HL-60 (cell line): ENCODE results near the gene ENTHD1.
A peak's percentile ranks its signal among the peaks of the same experiment; 100 is the strongest.

Experiments used
- DNase-seq, 2 experiments: peaks; one replicate each; pipeline ENCODE4 v3.0.0-alpha.2; 2010 to 2020; ENCODE audit warnings: low read depth in 1 of 2, low spot score in 1 of 2
- H3K27ac ChIP-seq: fragments of 250-450 bp; sonication (Bioruptor Pico); replicated peaks from 2 replicates; pipeline ENCODE4 v1.5.1; 2020; ENCODE audit warnings: mild to moderate bottlenecking, moderate library complexity
- H3K27me3 ChIP-seq: fragments of 250-450 bp; sonication (Bioruptor Pico); 2 replicates; pipeline ENCODE4 v1.5.1; 2021; ENCODE audit warnings: mild to moderate bottlenecking, moderate library complexity; ENCODE audit not compliant: insufficient read depth, poor library complexity, severe bottlenecking
- H3K4me3 ChIP-seq: replicated peaks from 2 replicates; pipeline ENCODE4 v1.5.1; 2011; ENCODE audit warnings: mild to moderate bottlenecking, control low read depth, low read length; ENCODE audit not compliant: insufficient read depth
- GABPA ChIP-seq: IDR thresholded peaks from 2 replicates; pipeline ENCODE4 v1.6.1; 2012; ENCODE audit warnings: low read depth
- POLR2AphosphoS5 ChIP-seq: IDR thresholded peaks from 2 replicates; pipeline ENCODE4 v1.6.1; 2012; ENCODE audit warnings: low read depth
- SPI1 ChIP-seq: IDR thresholded peaks from 2 replicates; pipeline ENCODE4 v1.6.1; 2012; ENCODE audit warnings: low read depth, mild to moderate bottlenecking, borderline replicate concordance
- TF ChIP-seq, protein P1 (sequence below): IDR thresholded peaks from one replicate; pipeline ENCODE4 v1.5.1; 2011; ENCODE audit warnings: low read length, control low read depth, inconsistent platforms; ENCODE audit not compliant: insufficient read depth
- TF ChIP-seq, protein P2 (sequence below): IDR thresholded peaks from 2 replicates; pipeline ENCODE4 v1.6.1; 2012; ENCODE audit warnings: low read depth; ENCODE audit not compliant: insufficient replicate concordance

Gene ENTHD1

DNA sequence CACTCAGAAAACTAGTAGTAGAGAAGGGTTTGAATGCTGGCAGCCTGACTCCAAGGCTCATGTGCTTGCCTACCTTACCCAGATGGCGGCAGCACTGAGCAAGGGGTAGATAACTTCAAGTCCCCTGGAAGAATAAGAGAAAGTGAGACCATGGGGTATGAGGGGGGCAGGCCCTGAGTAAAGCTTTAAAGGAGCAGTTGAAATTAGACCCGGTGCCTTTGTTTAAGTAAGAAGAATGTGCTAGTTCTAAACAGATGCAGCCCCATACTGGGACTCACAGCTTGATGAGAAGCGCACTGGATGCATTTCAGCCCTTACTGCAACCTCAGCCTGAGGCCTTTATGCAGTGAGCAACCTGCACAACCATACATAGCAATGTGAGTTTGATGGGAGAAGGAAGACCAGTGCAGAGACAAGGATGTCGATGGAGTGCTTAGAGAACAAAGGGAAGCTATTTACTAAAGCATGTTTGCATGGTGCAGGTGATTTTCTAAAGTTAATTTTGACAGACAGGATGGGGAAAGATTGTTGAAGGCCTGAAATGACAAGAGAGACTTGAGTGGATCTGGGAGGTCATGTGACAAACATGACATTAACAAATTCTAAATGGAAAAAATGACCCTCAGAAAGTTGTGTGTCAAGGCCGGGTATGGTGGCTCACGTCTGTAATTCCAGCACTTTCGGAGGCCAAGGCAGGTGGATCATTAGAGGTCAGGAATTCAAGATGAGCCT lies 39.5 kb upstream of the ENTHD1 start:
- Histone ChIP-seq H3K27ac (no peak overlapping the region), H3K4me3 (no peak overlapping the region), H3K27me3 (peaks cover 13% of the 10 kb centered on the region)
- TF ChIP-seq, protein P1, sequence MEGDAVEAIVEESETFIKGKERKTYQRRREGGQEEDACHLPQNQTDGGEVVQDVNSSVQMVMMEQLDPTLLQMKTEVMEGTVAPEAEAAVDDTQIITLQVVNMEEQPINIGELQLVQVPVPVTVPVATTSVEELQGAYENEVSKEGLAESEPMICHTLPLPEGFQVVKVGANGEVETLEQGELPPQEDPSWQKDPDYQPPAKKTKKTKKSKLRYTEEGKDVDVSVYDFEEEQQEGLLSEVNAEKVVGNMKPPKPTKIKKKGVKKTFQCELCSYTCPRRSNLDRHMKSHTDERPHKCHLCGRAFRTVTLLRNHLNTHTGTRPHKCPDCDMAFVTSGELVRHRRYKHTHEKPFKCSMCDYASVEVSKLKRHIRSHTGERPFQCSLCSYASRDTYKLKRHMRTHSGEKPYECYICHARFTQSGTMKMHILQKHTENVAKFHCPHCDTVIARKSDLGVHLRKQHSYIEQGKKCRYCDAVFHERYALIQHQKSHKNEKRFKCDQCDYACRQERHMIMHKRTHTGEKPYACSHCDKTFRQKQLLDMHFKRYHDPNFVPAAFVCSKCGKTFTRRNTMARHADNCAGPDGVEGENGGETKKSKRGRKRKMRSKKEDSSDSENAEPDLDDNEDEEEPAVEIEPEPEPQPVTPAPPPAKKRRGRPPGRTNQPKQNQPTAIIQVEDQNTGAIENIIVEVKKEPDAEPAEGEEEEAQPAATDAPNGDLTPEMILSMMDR, result peak; percentile 68
- no peak for TF ChIP-seq POLR2AphosphoS5
- peak; percentile 15 to 50 for DNase-seq

DNA sequence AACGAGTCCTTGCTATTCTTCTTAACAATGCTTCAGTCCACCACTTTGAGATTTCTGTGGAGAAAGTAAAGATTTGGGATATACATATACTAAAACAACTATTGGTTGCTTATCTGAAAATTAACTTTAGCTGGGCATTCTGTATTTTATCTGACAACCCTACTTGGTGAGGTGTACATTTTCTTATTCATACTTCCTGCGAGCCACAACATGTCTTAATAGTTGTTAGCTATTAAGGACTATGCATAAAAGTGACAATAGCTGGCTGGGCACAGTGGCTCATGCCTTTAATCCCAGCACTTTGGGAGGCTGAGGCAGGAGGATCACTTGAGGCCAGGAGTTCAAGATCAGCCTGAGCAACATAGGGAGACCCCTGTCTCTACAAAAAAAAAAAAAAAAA lies 38.6 kb upstream of the ENTHD1 start:
- H3K27me3 ChIP-seq, result peaks cover 7% of the 10 kb centered on the region

DNA sequence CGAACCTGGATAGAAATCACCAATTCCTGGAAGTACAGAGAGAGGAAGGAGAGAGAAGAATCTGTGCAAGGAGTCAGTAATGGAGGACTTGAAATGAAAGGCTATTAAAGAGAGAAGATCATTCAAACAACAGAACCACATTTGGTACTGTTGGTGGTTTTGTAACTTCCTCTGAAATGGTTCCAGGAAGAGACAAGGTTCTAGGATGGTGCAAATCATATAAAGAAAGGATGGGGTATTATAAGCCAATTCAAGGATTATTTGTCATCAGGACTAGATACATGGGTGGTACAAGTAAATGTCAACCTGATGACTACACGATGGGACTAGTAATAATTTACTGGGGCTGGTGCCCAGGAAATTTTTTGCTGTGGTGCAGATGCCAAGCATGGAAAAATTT lies 37.7 kb upstream of the ENTHD1 start:
- H3K27me3 ChIP-seq, result peaks cover 2% of the 10 kb centered on the region
- no peak for DNase-seq
- no peak overlapping the region for H3K27ac ChIP-seq
- no peak overlapping the region for H3K4me3 ChIP-seq
- TF ChIP-seq, protein P1, result no peak
- TF ChIP-seq GABPA (no peak), POLR2AphosphoS5 (no peak), SPI1 (no peak)
- TF ChIP-seq, protein P2, sequence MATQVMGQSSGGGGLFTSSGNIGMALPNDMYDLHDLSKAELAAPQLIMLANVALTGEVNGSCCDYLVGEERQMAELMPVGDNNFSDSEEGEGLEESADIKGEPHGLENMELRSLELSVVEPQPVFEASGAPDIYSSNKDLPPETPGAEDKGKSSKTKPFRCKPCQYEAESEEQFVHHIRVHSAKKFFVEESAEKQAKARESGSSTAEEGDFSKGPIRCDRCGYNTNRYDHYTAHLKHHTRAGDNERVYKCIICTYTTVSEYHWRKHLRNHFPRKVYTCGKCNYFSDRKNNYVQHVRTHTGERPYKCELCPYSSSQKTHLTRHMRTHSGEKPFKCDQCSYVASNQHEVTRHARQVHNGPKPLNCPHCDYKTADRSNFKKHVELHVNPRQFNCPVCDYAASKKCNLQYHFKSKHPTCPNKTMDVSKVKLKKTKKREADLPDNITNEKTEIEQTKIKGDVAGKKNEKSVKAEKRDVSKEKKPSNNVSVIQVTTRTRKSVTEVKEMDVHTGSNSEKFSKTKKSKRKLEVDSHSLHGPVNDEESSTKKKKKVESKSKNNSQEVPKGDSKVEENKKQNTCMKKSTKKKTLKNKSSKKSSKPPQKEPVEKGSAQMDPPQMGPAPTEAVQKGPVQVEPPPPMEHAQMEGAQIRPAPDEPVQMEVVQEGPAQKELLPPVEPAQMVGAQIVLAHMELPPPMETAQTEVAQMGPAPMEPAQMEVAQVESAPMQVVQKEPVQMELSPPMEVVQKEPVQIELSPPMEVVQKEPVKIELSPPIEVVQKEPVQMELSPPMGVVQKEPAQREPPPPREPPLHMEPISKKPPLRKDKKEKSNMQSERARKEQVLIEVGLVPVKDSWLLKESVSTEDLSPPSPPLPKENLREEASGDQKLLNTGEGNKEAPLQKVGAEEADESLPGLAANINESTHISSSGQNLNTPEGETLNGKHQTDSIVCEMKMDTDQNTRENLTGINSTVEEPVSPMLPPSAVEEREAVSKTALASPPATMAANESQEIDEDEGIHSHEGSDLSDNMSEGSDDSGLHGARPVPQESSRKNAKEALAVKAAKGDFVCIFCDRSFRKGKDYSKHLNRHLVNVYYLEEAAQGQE, result no peak

More for the DNA sequence above, 38.6 kb upstream of the ENTHD1 start:
- TF ChIP-seq SPI1 (no peak), GABPA (no peak), POLR2AphosphoS5 (no peak)
- TF ChIP-seq, protein P1, result no peak
- TF ChIP-seq, protein P2, result no peak
- no peak for DNase-seq
- no peak overlapping the region for H3K27ac ChIP-seq
- no peak overlapping the region for H3K4me3 ChIP-seq
